Lower leg skin (tissue), 4 donors: Measurements from ENCODE around the gene PKD1L1. TPM values are rescaled to one million over a fixed set of nuclear protein-coding genes. Genes with fewer than 3 reads are reported as not detected.
A peak's percentile ranks its signal among the peaks of the same experiment; 100 is the strongest.

Experiments
- DNase-seq, 2 donors: peaks; one replicate each; pipeline ENCODE4 v3.0.0-alpha.2; 2019; ENCODE audit warnings: low spot score in 2 of 2
- H3K4me3 ChIP-seq: fragments of 200-600 bp; sonication (generic); 2 replicates; pipeline ENCODE4 v1.5.1; 2017; ENCODE audit warnings: mild to moderate bottlenecking, low read depth; ENCODE audit not compliant: poor library complexity, severe bottlenecking
- POLR2A ChIP-seq, 2 donors: fragments of 450-650 bp; IDR thresholded peaks; one replicate each; pipeline ENCODE4 v1.6.1; 2016 to 2017; ENCODE audit warnings: antibody characterized with exemption in 2 of 2, mild to moderate bottlenecking in 1 of 2, moderate library complexity in 1 of 2
- WGBS, 2 donors: methylation state at CpG; one replicate each; pipeline ENCODE4 v1.1.5; 2018; 5-methylcytosine and 5-hydroxymethylcytosine counted together
- intact Hi-C: fragments of 100-400 bp; cut with DNase I; formaldehyde crosslinking; loops from one replicate; pipeline ENCODE4 v1.15.0; 2023; ENCODE audit warnings: low total_unique reads
- total RNA-seq, 4 donors: library from RNA; depleted of rRNA; stranded (reverse); fragments of >200 nt; gene quantifications; one replicate each; pipeline ENCODE4 v1.1.0, GENCODE V29; 2016
- TF ChIP-seq, protein P1 (sequence below), 3 donors: fragments of 450-650 bp; IDR thresholded peaks; one replicate each; pipeline ENCODE4 v1.5.1; 2016; ENCODE audit warnings: antibody characterized with exemption in 3 of 3, mild to moderate bottlenecking in 3 of 3, moderate library complexity in 2 of 3

Gene PKD1L1
- total RNA-seq, 4 donors from 2014 or later = 0.04 to 0.12 (median 0.07) TPM

DNA sequence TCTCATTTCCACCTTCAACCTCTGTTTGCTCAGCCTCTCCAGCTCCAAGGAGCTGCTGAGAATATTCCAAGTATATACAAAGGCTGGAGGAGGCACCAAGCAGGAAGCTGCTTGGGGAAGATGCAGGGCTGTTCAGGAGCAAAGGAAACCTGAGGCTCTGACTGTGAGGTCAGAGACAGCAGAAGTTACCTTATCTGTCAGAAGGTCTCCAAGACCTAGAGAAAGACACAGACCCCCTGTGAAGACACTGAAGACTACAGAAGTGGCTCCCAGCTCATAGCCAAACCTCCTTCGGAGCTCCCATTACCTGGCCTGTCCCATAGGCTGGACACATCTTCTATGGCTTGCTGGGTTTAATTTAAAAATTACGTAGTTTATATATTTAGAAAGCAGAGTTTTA, 53.2 kb downstream of the PKD1L1 start:
- no peak overlapping the region for H3K4me3 ChIP-seq
- TF ChIP-seq POLR2A (IDR thresholded peaks at IDR 0.05) = no peak
- TF ChIP-seq, protein P1, sequence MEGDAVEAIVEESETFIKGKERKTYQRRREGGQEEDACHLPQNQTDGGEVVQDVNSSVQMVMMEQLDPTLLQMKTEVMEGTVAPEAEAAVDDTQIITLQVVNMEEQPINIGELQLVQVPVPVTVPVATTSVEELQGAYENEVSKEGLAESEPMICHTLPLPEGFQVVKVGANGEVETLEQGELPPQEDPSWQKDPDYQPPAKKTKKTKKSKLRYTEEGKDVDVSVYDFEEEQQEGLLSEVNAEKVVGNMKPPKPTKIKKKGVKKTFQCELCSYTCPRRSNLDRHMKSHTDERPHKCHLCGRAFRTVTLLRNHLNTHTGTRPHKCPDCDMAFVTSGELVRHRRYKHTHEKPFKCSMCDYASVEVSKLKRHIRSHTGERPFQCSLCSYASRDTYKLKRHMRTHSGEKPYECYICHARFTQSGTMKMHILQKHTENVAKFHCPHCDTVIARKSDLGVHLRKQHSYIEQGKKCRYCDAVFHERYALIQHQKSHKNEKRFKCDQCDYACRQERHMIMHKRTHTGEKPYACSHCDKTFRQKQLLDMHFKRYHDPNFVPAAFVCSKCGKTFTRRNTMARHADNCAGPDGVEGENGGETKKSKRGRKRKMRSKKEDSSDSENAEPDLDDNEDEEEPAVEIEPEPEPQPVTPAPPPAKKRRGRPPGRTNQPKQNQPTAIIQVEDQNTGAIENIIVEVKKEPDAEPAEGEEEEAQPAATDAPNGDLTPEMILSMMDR (IDR thresholded peaks at IDR 0.05) = no peak
- 87 to 88% methylated on average over 2 of the region's 2 CpGs for WGBS, 2 donors
- intact Hi-C loops = no loop called here
- DNase-seq = peak in 1 of 2 donors; percentile 45

GRCh38 chr7:47893721-47894365, 54.4 kb downstream of the PKD1L1 start:
- 64 to 73% methylated on average over 15 of the region's 15 CpGs for WGBS, 2 donors
- H3K4me3 ChIP-seq = no peak overlapping the region
- peak in 1 of 2 donors; percentile 28 for DNase-seq
- intact Hi-C loops = no loop called here
- TF ChIP-seq, protein P1 (IDR thresholded peaks at IDR 0.05) = no peak

- no peak overlapping the region for H3K4me3 ChIP-seq
- intact Hi-C loops = no loop called here
- no peak for TF ChIP-seq POLR2A (IDR thresholded peaks at IDR 0.05)
- TF ChIP-seq, protein P1 (IDR thresholded peaks at IDR 0.05) = no peak
- WGBS, 2 donors = 56 to 77% methylated on average over 10 of the region's 10 CpGs
- DNase-seq = peak in 1 of 2 donors; percentile 62
These were observed 55.0 kb downstream of the PKD1L1 start for GRCh38 chr7:47893238-47893637.

DNA sequence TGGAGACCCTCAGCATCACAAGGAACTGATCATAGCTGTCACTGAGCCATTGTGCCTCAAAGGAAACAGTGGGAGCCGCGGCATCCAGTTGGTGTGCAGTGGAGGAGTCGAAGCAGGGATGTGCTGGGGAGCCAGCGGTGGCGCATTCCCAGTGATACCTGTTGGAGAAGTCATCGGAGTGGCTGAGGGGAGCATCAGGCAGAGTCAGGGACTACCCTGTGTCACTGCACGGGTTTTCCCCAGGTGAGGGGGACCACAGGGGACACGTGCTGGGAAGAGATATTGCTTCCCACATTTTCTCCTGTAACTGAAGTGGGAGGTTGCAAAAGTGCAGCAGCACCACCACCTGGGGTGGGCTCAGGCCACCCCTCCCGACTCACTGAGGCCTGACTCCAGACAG, 57.7 kb downstream of the PKD1L1 start:
- TF ChIP-seq, protein P1 (IDR thresholded peaks at IDR 0.05) = no peak
- TF ChIP-seq POLR2A (IDR thresholded peaks at IDR 0.05) = no peak
- peak; percentile 5 to 50 for DNase-seq
- intact Hi-C loops = no loop called here
- no peak overlapping the region for H3K4me3 ChIP-seq
- 89 to 91% methylated on average over 9 of the region's 9 CpGs for whole genome bisulfite sequencing, 2 donors

GRCh38 chr7:47890125-47890524, 58.1 kb downstream of the PKD1L1 start:
- intact Hi-C loops = no loop called here
- WGBS, 2 donors = 86 to 89% methylated on average over 6 to 8 of the region's 8 CpGs
- no peak overlapping the region for H3K4me3 ChIP-seq
- TF ChIP-seq POLR2A (IDR thresholded peaks at IDR 0.05) = no peak
- DNase-seq = peak; percentile 4 to 76

GRCh38 chr7:47889723-47890122, 58.5 kb downstream of the PKD1L1 start:
- WGBS, 2 donors = 70 to 87% methylated on average over 7 of the region's 7 CpGs
- intact Hi-C loops = no loop called here
- TF ChIP-seq, protein P1 (IDR thresholded peaks at IDR 0.05) = no peak
- no peak for TF ChIP-seq POLR2A (IDR thresholded peaks at IDR 0.05)
- DNase-seq = peak; percentile 9 to 82
- H3K4me3 ChIP-seq = no peak overlapping the region
